ENCODE measurements around the gene SKOR1.

SKOR1 gene

GRCh38 chr15:67833710-67834511 is 8.6 kb downstream of the SKOR1 start:
- no peak for FAIRE-seq

GRCh38 chr15:67834581-67835296 is 9.4 kb downstream of the SKOR1 start:
- no peak for FAIRE-seq

GRCh38 chr15:67835297-67836133 is 10.2 kb downstream of the SKOR1 start:
- FAIRE-seq = no peak

GRCh38 chr15:67836134-67836455 is 10.8 kb downstream of the SKOR1 start:
- no peak for FAIRE-seq

- no peak for FAIRE-seq
These were observed 11.2 kb downstream of the SKOR1 start for GRCh38 chr15:67836477-67836876.

- FAIRE-seq = no peak
These were observed 11.6 kb downstream of the SKOR1 start for GRCh38 chr15:67836955-67837354.

GRCh38 chr15:67838789-67839332 is 13.6 kb downstream of the SKOR1 start:
- FAIRE-seq = no peak

GRCh38 chr15:67839499-67839928 is 14.2 kb downstream of the SKOR1 start:
- FAIRE-seq = no peak

- peak; percentile 89 for FAIRE-seq
These were observed 14.8 kb downstream of the SKOR1 start, which contains the start of gene RNU6-1 for GRCh38 chr15:67839929-67840748. RNU6-1 (minus strand) TSS chr15:67840045.

GRCh38 chr15:67840749-67841512 is 15.6 kb downstream of the SKOR1 start:
- no peak for FAIRE-seq

- FAIRE-seq = no peak
These were observed 16.1 kb downstream of the SKOR1 start for GRCh38 chr15:67841513-67841762.

GRCh38 chr15:67843092-67843501 is 17.8 kb downstream of the SKOR1 start:
- no peak for FAIRE-seq

- FAIRE-seq = no peak
These were observed 18.5 kb downstream of the SKOR1 start for GRCh38 chr15:67843571-67844387.

- FAIRE-seq = no peak
These were observed 20.7 kb downstream of the SKOR1 start for GRCh38 chr15:67845974-67846373.

GRCh38 chr15:67849538-67849937 is 24.2 kb downstream of the SKOR1 start:
- no peak for FAIRE-seq

- FAIRE-seq = no peak
These were observed 25.0 kb downstream of the SKOR1 start for GRCh38 chr15:67850336-67850735.

GRCh38 chr15:67850994-67851571 is 25.8 kb downstream of the SKOR1 start:
- FAIRE-seq = no peak

GRCh38 chr15:67852418-67852817 is 27.1 kb downstream of the SKOR1 start:
- no peak for FAIRE-seq

GRCh38 chr15:67853454-67853853 is 28.1 kb downstream of the SKOR1 start:
- no peak for FAIRE-seq

GRCh38 chr15:67854358-67854757 is 29.0 kb downstream of the SKOR1 start:
- FAIRE-seq = no peak

Data from islet of Langerhans (tissue), 1 donor.